ENCODE results near the gene MEF2B.
"Not testable (repeated sequence)": the region's sequence is repeated elsewhere in the genome, so short reads cannot be mapped to it uniquely, and the experiment has no call there.

The MEF2B gene

DNA sequence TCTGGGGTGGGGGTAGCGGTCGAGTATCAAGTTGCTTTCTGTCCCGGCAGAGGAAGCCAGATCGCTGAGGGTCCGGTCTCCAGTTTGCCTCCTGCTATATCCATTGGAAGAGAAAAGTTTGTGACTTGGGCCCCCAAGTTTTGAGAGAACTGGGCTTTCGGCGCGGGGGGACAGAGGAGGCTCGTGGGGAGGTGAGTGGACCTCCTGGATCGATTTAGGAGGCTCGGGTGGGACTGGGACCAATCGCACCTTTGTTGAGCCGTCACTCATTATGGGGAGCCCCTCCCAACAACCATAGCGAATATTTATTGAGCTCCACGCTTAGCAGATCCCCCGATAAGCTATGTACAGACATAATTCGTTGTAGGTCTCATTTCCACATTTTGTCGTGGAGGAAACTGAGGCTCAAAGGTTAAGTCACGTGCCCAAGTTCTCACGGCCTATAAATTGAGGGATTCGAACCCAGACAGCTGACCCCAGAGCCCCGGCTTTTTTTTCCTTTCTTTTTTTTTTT, 22.9 kb upstream of the MEF2B start:
- no peak for DNase-seq

DNA sequence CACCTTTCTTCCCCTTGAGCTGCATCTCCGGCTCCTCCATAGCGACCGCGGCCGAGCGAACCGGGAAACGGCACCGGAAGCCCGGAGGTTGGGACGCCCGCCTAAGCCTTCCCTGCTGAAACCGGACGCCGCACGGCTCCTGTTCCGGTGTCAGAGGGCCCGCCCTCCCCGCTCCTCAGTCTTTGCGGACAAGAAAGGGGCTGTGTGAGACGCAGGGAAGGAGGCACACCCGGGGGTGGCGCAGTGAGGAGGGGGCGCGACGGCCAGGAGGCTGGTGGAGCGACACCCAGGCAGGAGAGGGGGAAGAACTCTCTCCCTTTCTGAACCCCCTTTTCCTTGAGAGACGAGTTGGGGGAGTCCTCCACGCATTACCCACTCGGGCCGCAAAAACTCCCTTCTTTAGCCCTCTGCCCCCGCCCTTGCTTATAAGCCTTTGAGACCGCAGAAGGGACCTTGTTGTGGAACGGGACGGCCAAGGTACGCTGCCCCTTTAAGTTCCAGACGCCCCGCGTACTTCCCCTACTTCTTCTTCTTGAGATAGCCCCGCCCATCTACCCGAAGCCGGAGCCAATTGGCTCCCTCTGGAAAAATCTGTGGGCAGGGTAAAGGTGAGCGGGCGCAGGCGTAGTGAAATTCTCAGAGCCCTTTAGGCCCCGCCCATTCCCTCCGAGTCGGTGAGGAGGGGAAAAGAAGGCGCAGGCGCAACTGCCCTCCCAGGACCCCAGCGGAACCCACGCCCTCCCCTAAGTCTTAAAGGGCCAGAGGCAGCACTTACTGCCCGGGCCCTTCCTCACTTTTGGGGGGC, 22.2 kb upstream of the MEF2B start, which contains the start of the genes BORCS8 and RFXANK:
Gene BORCS8, minus strand, starts transcription at position 75 of the 805 bp plus-strand sequence. Its CDS starts 35 bp downstream, at position 40.
Gene RFXANK, plus strand, starts transcription at position 181 of the 805 bp plus-strand sequence. CDS start 1,689 bp downstream, outside the sequence.
- peak; percentile 99 for DNase-seq

GRCh38 chr19:19191768-19192077, 21.7 kb upstream of the MEF2B start:
- DNase-seq = no peak

DNA sequence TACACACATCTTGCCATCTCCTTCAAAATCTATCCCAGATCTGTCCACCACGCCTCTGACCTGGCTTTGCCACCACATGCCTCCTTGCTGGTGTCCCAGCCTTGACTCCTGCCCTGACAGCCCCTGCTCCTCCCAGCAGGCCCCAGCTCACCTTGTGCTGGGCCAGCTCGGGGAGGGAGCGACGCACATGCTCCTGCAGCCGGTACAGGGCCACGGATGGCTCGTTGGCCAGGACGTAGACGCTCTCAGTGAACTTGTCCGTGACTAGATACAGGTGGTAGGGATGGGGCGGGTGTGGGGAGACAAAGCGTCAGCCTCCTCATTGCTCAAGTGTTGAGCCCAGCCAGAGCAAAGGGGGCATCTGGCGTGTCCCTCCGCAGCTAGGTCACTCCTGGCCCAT, 16.7 kb upstream of the MEF2B start:
- DNase-seq = no peak

- no peak for DNase-seq
Measured at GRCh38 chr19:19185853-19186740, 16.0 kb upstream of the MEF2B start.

DNA sequence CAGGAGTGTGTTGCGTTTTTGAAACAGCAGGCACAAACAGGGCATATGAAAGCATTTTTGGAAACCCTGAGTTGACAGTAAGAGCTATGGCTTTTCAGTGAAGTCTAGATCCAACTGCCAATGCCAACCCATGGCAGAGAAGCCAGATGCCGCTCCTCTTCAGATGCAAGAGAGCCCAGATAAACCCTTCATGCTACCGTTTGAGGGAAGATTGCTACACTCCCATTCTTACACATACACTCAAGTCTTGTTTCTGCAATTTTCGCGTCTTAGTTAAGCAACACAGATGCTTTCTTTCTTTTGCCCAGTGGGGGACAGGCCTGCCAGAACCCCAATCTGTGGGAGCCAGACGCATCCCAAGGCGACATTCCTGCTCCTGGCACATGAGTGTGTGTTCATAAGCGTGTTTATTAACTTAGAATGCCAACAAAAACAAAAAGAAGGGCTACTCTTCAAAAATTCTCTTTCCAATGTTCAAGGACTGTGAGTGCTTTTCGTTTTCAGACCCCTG, 11.5 kb upstream of the MEF2B start:
- DNase-seq = no peak

GRCh38 chr19:19179548-19180441, 9.7 kb upstream of the MEF2B start:
- no peak for DNase-seq

GRCh38 chr19:19176950-19177349, 6.9 kb upstream of the MEF2B start:
- no peak for DNase-seq

GRCh38 chr19:19173243-19173642, 3.2 kb upstream of the MEF2B start:
- not testable (repeated sequence) for DNase-seq

DNA sequence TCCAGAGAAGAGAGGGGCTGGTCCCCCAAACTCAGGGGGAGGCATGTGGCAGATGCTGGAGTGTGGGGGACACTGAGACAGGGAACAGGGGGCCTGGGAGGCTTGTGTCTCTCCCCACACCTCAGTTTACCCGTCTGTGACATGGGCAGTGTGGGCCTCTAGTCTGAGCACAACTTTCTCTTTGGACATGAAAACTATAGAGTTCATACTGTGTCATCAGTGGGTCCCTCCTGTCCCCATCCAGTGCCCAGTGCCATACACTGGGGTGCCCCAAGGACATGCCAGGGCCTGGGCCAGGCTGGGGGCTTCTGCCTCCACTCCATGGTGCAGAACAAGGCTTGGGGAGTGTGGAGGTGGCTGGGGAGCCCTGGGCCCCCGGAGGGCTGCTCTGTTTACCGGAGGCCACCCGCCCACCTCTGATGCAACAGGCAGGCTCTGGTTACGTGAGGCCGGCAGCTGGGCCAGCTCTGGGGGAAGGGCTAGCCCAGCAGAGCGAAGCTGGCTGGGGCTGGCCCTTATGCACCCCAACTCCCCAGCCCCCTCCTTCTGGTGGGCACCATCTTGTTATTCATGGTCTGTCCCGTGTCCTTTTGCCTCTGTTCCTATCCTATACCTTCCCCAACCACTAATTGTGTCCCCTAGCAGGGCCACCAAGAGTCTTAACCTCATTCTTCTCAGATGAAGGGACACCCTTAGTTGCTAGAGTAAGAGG, 1.9 kb upstream of the MEF2B start:
- no peak for DNase-seq

DNA sequence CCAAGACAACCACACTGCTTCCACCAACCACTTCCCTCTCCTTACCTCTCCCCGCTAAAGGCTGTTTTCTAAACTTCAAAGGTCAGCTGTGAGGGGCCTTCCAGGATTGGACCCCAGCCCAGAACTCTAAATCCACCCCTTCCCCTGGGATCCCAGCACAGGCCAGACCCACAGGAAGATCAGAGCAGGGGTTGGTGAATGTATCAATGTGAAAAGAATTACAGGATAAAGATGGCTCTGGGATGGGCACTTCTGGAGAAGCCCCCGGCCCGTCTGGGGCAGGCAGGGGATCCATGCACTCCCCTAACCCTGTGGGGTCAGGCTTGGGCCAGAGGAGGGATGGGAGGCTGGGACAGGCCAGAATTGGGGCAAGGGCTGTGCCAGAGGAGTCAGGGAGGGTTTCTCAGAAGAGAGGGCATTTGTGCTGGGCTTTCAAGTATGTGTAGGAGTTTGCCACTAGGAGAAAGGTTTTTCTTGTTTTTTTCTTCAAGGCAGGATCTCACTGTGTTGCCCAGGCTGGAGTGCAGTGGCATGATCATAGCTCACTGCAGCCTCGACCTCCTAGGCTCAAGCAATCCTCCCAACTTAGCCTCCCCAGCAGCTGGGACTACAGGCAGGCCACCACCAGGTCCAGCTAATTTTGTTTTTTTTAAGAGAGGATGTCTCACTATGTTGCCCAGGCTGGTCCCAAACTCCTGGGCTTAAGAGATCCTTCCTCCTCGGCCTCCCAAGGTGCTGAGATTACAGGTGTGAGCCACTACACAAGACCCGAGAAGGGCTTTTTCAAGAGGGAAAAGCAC, 1.0 kb upstream of the MEF2B start:
- no peak for DNase-seq

DNA sequence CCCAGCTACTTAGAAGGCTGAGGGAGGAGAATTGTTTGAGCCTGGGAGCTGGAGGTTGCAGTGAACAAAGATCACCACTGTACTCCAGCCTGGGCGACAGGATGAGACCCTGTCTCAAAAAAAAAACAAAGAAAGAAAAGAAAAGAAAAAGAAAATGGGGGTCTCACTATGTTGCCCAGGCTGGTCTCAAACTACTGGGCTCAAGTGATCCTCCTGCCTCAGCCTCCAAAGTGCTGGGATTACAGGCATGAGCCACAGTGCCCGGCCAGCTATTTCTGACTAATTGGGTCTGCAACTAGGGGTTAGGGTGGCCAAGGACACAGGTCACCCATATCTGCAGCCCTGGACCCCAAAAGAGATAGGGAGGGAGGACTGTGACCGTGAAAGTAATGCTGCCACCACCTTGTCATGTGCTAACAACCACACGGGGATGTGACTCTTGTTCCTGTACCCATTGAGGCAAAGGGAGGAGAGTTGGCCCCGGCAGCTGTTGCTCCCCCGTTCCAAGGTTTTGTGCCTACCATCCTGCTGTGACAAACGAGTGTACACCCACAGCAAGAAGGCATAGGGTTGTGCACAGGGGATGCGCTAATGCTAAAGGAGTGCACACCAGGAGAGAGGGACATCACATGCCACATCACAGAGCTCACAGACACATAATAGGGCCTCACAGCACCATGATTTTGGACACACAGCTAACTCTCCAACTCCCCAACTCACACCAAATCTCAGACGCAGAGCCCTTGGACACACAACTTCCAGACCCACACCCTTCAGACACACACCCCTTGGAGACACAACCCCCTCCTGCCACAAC, 619 bp downstream of the MEF2B start:
- no peak for DNase-seq

DNA sequence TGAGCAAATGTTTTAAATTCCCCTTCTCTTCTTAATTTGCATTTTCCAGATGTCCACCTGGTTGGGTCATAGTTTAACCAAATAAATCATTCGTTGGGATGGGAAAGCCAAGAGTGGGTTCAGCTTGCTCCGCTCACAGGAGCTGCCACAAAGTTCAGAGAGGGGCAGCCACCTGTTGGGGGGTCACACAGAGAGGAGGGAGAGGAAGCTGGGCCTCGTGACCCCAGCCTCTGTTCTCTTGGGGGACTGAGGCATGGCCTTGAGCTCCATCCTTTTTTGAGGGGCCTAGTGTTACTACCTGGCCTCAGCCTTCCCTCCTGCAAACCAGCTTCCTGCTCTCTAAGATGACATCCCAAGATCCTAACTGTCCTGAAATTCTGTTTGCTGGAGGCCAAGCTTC, 2.5 kb downstream of the MEF2B start:
- no peak for DNase-seq

DNA sequence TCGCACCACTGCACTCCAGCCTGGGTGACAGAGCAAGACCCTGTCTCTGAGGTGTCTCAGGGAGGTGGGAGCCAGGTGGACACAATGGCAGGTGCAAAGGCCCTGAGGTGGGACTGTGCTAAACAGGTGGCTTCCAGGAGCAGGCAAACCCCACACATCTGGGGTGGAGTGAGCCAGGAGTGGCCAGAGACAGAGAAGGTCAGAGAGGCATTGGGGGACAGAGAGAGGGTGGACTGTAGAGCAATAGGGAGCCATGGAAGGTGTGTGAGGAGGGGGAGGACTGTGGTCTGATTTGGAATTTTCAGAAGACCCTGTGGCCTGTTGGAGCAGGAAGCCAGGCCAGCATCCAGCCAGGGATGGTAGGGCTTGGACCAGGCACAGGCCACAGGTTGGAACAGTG, 4.7 kb downstream of the MEF2B start:
- DNase-seq = no peak

DNA sequence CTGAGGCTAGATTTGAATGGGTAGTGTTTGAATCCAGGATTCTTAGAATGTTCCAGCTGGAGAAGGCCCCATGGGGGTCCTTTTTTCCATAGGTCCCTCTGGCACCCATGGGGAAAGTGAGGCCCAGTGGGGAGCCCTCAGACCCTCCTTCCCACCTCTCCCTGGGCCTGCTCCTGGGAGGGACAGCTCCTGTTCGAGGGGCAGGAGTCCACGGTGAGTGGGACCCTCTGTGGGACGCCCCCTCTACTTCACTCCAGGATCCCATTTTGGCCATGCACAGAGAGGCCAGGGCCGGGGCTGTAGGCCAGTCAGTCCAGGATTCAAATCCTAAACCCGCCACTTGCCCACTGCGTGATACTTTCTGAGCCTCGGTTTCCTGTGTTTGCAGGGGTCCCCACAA, 7.6 kb downstream of the MEF2B start:
- DNase-seq = no peak

- no peak for DNase-seq
Measured at GRCh38 chr19:19160461-19161035, 9.5 kb downstream of the MEF2B start.

- no peak for DNase-seq
Measured at GRCh38 chr19:19159534-19159933, 10.5 kb downstream of the MEF2B start.

DNA sequence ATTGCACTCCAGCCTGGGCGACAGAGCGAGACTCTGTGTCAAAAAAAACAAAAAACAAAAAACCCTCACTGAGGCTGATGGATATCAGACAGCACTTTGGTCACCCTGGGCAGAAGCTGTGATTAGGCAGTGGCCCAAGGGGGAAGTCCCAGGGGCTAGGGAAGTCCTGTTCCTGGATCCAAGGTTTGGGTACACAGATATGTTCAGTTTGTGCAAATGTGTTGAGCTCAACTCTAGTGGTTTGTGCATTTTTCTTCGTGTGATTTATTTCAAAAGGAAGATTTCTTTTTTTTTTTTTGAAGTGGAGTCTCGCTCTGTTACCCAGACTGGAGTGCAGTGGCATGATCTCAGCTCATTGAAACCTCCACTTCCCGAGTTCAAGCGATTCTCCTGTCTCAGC, 12.3 kb downstream of the MEF2B start:
- no peak for DNase-seq

DNA sequence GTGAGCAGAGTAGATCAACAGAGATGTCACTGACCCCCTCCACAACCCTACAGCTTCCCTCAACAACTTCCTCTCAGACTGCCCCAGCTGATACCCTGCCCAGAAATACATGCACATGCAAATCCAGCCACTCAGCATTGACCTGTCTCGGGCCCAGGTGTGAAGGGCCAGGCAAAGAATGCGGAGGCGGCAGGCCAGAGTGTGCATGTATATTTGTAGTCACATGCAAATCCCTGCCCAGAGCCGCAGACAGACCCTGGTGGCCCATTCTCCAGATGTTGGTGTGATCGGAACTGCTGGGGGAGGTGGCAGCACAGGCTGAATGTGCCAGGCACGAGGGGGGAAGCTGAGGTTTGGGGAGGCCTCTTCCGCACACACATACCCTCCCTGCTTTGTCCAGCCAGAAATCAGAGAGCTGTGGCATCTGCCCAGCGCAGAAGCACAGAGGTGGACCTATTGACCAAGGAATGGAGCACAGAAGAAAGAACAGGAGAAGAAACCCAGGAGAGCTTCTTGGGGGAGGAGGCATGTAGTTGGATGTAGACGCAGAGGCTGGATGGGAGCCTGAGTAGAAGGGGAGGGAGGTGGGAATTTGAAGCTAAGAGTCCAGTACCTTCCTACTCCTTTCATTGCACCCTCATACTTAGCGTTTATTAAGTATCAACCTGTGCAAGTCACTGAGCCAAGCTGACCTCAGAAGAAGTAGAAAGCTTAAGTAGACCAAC, 14.4 kb downstream of the MEF2B start:
- DNase-seq = no peak

Measured in amniotic stem cell (primary cell).